Measurements from ENCODE around the gene TERT.

DNA sequence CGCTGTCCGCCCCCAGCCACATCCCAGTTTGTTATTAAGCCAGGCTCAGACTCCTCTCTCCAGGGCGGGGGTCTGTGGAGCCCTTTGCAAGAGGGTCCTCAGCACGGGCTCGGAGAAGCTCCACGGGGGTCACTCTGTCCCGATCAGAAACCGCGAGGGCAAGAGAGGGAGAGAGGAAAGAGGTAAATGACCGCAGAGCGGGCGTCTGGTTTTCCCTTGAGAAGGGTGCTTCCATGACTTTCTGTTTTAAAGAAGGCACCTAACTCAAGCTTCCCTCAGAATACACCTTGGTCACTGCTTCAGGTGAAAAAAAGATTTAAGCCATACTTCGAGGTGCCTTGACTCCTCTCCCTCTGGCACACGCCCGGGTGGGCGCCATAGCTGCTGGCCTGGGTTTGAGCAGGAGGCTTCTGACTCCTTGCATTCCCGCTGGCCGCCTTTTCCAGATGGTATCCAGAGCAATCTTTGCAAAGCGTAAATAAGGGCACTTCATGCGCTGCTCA is 5.8 kb upstream of the TERT start:
- TF ChIP-seq SP1 (IDR thresholded peaks at IDR 0.05; ENCODE audit: low read depth, low read length) (no peak), CBX5 (IDR thresholded peaks at IDR 0.05; ENCODE audit: low read depth) (no peak), CTCF (IDR thresholded peaks at IDR 0.05 in 2 of 3, conservative IDR thresholded peaks at IDR 0.05 in 1 of 3; ENCODE audit: control insufficient read depth in 2 of 3, extremely low read depth in 1 of 3, insufficient read depth in 1 of 3, low read depth in 3 of 3, low read length in 3 of 3) (no peak)
- TF ChIP-seq, protein P1, sequence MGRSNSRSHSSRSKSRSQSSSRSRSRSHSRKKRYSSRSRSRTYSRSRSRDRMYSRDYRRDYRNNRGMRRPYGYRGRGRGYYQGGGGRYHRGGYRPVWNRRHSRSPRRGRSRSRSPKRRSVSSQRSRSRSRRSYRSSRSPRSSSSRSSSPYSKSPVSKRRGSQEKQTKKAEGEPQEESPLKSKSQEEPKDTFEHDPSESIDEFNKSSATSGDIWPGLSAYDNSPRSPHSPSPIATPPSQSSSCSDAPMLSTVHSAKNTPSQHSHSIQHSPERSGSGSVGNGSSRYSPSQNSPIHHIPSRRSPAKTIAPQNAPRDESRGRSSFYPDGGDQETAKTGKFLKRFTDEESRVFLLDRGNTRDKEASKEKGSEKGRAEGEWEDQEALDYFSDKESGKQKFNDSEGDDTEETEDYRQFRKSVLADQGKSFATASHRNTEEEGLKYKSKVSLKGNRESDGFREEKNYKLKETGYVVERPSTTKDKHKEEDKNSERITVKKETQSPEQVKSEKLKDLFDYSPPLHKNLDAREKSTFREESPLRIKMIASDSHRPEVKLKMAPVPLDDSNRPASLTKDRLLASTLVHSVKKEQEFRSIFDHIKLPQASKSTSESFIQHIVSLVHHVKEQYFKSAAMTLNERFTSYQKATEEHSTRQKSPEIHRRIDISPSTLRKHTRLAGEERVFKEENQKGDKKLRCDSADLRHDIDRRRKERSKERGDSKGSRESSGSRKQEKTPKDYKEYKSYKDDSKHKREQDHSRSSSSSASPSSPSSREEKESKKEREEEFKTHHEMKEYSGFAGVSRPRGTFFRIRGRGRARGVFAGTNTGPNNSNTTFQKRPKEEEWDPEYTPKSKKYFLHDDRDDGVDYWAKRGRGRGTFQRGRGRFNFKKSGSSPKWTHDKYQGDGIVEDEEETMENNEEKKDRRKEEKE (IDR thresholded peaks at IDR 0.05) = no peak
